HG02884 (cell line): ENCODE data around the gene PCGF3.

Source experiments
- ATAC-seq: cut with Tn5 transposase; IDR thresholded peaks from one replicate; pipeline ENCODE4 v1.9.1; 2021; ENCODE audit warnings: mild to moderate bottlenecking, moderate library complexity; ENCODE audit not compliant: unreplicated experiment

Gene PCGF3, protein sequence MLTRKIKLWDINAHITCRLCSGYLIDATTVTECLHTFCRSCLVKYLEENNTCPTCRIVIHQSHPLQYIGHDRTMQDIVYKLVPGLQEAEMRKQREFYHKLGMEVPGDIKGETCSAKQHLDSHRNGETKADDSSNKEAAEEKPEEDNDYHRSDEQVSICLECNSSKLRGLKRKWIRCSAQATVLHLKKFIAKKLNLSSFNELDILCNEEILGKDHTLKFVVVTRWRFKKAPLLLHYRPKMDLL

DNA sequence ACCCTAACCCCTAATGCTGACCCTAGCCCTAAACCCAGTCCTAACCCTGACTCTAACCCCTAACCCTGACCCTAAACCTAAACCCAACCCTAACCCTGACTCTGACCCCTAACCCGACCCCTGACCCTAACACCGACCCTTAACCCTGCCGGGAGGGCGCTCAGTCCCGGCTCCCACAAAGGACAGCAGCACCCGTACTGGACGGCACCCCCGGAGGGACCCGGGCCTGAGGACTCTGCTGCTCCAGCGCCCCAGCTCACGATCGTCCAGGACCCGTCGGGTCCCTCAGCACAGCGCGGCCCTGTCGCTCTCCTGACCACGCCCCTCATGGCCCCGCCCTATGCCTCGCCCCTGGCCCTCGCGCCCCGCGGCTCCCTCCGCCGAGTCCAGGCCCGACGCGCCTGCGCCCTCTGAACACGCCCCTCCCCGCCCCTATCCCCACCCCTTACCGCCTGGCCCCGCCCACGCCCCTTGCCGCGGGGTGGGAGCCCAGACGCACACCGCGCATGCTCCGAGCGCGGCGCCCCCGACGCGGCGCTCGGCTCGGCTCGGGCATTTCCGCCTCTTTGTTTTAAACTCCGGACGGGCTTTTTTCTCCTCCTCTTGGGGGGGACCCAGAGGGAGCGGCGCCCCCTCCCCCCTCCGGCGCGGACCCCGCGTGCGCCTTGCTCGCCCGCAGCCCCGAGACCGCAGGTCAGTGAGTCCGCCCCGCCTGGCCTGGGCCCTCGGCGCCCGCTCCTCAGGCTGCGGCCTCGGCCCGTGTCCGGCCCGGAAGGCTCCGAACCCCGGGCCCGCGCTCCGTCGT lies at the start of gene PCGF3:
PCGF3 (plus strand) TSS at position 555 of the 805 bp plus-strand sequence. CDS start 27,849 bp downstream, outside the sequence.
- ATAC-seq, result peak; percentile 95

DNA sequence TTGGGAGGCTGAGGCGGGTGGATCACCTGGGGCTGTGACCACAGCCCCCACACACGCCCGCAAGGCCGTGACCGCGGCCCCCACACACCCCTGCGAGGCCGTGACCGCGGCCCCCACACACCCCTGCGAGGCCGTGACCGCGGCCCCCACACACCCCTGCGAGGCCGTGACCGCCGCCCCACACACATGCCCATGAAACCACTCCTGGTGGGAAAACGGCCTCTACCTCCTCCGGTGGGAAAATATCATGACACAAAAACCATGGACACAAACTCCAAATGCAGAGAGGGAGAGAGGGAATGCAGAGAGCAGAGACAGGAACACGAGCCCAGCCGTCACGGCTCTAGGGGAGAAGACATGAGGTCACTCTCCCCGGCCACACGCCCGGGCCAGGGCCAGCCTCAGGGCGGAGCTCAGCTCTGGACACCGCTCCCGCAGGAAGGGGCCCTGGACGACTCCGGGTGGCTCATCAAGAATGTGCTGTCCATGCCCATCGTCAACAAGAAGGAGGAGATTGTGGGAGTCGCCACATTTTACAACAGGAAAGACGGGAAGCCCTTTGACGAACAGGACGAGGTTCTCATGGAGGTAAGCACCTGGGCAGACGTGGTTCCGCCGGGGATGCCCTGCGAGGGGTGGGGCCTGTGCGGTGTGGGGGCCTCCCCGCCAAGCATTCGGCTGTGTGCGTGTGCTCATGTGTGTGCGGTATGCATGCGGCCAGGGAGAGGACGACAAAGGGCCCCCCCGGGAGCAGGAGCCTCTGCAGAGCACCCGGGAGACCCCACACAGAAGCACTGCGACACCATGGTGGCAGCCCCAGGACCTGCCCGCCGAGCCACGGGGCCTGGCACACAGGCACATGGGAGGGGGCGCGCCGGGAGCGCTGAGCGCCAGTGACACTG lies 48.9 kb upstream of the PCGF3 start:
- no peak for ATAC-seq

DNA sequence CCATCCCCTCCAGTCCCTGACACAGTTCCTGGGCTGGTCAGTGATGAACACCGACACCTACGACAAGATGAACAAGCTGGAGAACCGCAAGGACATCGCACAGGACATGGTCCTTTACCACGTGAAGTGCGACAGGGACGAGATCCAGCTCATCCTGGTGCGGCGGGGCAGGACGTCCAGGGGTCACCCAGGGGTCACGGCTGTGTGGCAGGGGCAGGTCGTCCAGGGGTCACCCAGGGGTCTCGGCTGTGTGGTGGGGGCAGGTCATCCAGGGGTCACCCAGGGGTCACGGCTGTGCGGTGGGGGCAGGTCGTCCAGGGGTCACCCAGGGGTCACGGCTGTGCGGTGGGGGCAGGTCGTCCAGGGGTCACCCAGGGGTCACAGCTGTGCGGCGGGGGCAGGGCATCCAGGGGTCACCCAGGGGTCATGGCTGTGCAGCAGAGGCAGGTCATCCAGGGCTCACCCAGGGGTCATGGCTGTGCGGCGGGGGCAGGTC lies 48.2 kb upstream of the PCGF3 start:
- ATAC-seq, result no peak

DNA sequence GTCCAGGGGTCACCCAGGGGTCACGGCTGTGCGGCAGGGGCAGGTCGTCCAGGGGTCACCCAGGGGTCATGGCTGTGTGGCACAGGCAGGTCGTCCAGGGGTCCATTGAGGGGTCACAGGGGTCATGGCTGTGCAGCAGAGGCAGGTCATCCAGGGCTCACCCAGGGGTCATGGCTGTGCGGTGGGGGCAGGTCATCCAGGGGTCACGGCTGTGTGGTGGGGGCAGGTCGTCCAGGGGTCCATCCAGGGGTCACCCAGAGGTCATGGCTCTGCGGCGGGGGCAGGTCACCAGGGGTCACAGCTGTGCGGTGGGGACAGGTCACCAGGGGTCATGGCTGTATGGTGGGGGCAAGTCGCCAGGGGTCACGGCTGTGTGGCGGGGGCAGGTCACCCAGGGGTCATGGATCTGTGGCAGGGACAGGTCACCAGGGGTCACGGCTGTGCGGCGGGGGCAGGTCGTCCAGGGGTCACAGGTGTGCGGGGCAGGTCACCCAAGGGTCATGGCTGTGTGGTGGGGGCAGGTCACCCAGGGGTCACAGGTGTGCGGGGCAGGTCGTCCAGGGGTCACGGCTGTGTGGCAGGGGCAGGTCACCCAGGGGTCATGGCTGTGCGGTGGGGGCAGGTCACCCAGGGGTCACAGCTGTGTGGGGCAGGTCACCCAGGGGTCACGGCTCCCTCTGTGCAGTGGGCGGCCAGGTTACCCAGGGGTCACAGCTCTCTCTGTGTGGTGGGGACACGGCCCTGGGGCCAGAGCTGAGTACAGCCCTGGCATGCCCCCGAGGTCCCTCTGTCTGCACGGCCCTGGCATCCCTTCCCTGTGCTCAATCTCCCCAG lies 47.6 kb upstream of the PCGF3 start:
- ATAC-seq, result no peak

DNA sequence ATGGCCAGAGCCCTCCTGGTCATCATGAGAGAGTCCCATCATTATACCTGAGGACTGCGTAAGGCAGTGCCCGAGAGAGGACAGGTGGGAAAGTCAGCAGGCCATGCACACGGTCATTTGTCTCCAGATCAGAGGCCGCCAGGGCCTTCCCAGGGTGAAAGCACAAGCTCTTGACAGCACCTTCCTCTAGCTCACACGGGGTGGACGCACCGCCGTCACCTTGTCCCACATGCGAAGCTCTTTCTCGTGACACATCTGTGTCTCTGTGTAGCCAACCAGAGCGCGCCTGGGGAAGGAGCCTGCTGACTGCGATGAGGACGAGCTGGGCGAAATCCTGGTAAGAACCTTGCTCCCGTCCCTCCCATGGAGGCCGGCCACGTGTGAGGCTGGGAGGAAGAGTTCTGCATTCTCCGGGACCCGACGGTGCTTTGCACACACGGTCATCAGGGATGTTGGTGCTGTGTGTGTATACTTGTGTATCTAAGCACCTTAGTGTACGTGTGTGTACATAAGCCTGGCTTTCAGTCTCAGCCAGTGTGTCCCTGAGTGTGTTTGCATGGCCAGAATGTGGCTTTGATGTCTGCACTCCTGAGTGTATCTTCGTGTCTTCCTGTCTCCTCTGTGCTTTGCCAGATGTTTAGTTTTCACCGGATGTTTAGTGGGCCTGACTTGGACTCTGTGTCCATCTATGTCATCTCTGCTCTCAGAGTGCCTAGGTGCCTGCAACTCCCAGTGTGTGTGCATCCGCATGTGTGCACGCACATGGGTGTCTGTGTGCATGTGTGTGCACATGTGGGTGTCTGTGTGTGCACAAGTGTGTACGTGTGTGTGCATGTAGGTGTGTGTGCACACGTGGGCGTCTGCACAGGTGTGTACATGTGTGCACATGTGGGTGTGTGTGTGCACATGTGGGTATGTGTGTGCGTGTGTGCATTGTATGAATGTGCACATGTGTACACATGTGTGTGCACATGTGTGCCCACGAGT lies 46.7 kb upstream of the PCGF3 start:
- no peak for ATAC-seq

DNA sequence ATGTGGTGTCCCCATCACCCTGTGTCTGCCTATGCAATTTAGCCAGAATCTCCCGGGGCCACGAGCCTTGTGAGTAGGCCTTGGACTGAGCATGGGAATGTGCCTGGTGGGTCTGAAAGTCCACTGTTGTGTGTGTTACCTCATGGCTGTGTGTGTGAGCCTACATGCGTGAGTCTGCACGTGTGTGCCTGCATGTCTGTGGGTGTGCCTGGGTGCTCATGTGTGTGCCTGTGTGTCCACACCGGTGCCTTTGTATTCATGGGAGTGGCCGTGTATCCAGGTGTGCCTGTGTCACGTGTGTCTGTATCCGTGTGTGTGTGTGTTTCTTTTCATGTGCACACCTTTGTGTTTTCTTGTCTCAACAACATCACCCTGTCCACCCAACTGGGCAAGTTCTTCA lies 45.8 kb upstream of the PCGF3 start:
- no peak for ATAC-seq

DNA sequence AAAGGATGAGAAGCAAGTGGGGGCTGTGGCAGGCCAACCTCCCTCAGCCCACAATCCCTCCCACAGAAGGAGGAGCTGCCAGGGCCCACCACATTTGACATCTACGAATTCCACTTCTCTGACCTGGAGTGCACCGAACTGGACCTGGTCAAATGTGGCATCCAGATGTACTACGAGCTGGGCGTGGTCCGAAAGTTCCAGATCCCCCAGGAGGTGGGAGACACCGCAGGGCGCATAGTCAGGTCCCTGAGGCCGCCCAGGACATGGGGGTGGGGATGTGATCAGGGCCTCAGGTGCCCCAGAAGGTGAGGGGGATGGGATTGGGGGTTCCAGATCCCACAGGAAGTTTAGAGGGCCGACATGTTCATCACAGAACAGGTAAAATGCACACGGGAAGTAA lies 45.2 kb upstream of the PCGF3 start:
- no peak for ATAC-seq

DNA sequence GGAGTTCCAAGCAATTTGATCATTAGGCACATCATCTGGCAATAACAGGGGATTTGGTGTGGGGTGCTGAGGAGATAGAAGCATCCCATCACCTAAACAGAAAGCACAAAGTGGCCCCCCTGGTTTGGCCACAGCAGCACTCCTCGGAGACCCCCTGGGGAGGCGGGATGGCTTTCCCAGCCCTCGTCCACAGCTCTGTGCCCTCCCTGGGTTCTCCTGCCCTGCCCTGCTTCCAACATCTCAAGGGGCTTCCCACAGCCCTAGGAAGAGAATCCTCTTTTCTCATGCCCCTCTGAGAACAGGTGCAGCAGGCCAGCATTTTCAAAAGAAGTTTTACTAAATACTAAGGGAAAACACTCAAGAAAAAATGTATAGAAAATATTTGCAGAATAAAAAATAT lies 44.4 kb upstream of the PCGF3 start:
- no peak for ATAC-seq

DNA sequence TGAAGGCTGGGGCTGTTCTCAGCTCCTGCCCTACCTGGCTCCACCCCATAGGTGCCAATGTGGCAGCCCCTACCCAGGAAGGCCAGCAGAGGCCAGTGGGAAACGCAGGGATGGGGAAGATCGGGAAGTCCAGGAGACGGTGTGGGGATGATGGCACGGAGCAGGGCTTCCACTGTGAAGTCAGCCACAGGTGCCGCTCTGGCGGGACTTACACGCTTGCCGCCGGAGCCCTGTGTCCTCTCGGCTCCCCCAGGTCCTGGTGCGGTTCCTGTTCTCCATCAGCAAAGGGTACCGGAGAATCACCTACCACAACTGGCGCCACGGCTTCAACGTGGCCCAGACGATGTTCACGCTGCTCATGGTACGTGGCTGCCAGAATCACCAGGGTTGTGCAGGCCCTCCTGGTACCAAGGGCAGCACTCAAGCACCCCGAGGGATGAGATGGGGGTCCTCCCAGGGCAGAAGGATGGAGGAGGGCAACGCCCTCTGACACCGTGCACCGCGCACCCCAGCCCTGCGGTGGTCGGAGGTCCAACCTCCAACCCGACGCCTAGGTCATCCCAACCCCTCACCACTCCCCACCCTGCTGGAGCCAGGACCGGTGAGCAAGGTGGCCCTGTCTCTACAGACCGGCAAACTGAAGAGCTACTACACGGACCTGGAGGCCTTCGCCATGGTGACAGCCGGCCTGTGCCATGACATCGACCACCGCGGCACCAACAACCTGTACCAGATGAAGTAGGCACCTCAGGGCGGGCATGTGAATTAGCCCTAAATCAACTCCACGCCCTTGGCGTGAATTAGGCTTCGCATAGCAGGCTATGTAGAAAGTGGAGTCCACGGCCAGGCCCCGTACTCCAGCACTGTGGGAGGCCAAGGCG lies 43.5 kb upstream of the PCGF3 start:
- ATAC-seq, result no peak

DNA sequence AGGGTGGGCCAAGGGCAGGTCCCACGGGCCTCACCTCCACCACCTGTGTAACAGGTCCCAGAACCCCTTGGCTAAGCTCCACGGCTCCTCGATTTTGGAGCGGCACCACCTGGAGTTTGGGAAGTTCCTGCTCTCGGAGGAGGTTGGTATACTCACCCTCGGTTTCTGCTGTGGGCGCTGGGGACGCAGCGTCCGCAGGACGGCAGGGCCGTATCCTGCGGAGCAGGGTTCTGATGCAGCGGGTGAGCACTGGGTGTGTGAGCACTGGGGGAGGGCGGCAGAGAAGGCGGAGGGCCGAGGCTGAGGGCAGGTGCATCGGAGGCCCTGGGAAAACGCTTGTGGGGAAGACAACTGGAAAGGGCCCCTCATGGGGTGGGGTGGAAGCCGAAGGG lies 42.6 kb upstream of the PCGF3 start:
- ATAC-seq, result no peak

DNA sequence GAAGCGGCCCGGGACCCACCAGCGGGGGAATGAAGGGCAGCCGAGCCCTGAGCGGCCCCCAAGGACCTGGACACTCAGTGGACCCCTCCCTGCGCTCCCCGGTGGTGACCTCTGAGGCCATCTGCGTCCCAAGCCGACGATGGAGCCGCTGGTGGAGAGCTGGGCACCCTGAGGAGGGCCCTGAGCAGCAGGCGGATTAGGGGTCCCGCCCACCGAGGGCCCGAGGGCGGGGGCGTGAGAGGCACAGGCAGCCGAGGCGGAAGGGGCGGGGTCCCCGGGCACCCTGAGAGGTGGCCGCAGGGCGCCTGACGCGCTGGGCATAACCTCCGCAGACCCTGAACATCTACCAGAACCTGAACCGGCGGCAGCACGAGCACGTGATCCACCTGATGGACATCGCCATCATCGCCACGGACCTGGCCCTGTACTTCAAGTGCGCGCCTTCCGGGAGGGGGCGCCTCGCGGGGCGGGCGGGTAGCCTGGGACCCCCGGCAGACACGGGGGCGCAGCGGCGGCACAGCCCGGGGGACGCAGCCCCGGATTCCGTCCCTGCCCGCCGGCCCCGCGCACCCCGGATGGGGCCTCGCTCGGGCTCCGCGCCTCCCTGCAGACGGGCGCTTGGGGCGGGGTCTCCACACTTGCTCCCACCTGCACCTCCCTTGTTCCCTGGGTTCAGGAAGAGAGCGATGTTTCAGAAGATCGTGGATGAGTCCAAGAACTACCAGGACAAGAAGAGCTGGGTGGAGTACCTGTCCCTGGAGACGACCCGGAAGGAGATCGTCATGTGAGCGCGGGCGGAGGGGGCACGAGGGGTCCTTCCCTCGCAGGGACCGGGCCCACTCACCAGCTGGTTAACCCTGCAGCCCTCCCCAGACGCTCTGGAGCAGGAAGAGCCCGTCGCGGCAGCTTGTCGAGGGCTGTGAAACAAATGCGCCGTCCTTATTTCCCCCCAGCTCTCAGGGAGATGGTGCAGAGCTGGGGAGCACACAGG lies 41.9 kb upstream of the PCGF3 start:
- no peak for ATAC-seq

DNA sequence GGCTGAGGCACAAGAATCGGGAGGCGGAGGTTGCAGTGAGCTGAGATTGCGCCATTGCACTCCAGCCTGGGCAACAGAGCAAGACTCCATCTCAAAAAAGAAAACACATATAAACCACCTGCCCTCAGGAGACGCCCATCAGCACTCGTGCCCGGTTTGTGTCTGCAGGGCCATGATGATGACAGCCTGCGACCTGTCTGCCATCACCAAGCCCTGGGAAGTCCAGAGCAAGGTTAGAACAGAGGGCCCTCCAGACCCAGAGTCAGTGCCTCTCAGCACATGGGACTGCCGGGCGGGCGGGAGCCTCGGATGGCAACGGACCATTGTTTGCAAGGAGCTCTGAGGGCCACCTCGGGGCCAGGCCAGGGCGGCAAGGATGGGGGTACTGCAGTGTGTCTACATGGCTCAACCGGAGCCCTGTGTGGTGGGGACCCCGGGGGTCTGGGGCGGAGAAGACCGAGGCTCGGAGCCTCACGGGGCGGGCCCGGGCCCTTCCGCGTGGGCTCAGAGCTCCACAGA lies 40.9 kb upstream of the PCGF3 start:
- ATAC-seq, result no peak

DNA sequence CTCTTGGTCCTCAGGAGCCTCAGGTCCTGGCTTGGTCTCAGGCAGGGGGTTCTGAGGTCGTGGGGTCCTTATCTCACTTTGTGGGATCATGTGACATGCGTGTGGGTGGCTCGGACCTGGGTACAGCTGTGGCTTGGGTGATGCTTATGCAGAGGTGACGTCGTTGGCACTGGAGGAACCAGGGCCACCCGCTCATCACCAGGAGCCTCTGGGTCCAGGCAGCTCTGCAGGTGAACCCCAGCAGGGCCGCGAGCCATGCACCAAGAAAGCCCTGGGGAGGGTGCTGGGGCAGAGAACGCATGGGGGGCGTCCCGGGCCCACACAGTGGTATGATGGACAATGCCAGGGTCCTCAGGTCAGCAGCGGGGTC lies 40.3 kb upstream of the PCGF3 start:
- no peak for ATAC-seq

DNA sequence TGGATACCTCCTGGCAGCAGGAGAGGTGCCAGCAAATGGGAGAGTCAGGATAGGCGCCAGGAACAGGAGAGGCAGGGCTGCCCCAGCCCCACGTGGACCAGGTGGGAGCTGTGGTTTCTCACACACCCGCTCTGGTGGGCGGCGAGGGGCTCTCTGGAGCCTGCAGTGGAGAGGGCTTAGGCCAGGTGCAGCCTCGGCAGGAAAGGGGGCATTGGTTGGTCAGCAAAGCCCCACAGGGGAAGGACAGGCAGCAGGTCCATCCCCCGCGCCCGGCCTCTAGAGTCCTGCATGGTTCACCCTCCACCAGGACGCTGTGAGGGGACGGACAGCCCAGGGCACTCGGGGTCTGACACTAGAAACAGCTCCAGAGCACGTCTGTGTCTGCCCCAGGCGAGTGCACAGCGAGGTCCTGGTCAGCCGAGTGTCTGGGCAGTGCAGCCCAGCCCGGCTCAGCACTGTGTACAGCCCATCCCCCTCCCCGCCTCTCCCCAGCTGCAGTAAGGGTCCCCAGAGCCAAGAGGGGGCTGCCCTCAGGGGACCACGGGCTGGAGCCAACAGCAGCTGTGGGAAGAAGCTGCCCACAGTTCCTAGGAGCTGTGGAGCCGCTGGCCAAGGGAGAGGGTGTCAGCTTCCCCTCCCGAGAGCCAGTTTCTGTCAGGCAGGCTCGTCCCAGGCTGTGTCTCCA lies 39.7 kb upstream of the PCGF3 start:
- no peak for ATAC-seq

DNA sequence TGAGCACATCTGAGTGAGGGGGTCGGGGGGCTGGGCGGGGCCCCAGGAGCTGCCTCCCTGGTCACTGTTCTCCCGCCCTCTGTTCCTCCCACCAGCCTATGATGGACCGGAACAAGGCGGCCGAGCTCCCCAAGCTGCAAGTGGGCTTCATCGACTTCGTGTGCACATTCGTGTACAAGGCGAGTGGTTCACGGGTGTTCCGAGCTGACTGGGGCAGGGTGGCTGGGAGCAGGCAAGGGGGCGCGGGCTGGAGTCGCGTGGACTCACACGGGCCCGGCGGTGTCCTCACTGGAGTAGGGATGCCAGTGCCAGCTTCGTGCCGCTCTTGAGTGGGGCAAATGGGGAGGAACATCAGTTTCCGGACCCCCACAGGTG lies 39.2 kb upstream of the PCGF3 start:
- no peak for ATAC-seq

DNA sequence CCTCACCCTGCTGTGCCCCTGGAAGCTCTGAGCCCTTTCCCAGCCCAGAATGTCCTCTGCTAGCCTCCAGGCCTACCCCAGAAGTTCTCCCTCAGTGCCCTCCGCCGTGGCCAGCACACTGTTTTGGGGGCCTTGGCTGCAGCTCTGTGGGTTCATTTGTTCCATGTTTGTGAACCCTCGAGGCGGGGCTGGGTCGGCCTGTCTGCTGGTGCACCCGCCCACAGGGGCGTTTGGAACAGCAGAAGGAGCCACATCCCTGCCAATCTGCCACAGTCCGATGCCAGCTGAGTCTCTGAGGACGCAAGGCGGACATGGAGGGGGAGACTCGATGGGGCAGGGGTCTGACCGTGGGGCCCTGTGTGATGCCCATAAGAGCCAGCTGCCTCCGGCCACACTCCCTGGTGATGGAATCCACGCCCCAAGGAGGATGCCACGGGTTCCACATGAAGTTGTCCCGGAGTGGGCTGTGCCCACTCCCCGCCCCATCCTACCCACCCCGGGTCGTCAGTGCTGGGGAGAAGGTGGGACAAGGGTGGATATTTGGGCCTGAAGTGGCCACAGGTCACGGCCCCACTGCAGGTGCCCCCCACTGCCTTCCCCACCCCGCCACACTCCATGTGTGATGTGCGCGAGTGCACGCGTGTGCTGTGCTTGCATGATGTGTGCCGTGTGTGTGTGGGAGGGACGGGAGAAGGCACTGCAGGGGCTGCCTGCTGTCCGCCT lies 38.6 kb upstream of the PCGF3 start:
- no peak for ATAC-seq
